Natural killer cell treated with Interleukin-12 subunit alpha and Interleukin-12 subunit beta and Interleukin-15 and Interleukin-18, amount 100 ng/mL, for 72 hours (primary cell): ENCODE data around the gene RBM20. TPM values are rescaled to one million over a fixed set of nuclear protein-coding genes. Genes with fewer than 3 reads are reported as not detected.
A peak's percentile ranks its signal among the peaks of the same experiment; 100 is the strongest.
"Not testable (repeated sequence)": the region's sequence is repeated elsewhere in the genome, so short reads cannot be mapped to it uniquely, and the experiment has no call there.

Experiments
- ATAC-seq, 2 donors: fragments of 150-1000 bp; cut with Tn5 transposase in 1 of 2; sonication (Bioruptor Pico), chemical (Tn5 transposase) in 1 of 2; 2 replicates each; pipeline ENCODE4 v1.10.0; 2021
- DNase-seq: peaks from one replicate; pipeline ENCODE4 v3.0.0; 2022; ENCODE audit warnings: low spot score
- H3K27ac Mint-ChIP-seq, 2 donors: 1 replicate in 1 of 2; 2 replicates in 1 of 2; pipeline ENCODE4 v1.8.0; 2022; ENCODE audit warnings: mixed read lengths in 2 of 2, mild to moderate bottlenecking in 1 of 2, moderate library complexity in 1 of 2
- H3K27me3 Mint-ChIP-seq, 2 donors: 1 replicate in 1 of 2; 2 replicates in 1 of 2; pipeline ENCODE4 v1.8.0; 2022; ENCODE audit warnings: mixed read lengths in 2 of 2
- H3K36me3 Mint-ChIP-seq: one replicate; pipeline ENCODE4 v1.8.0; 2022; ENCODE audit warnings: mixed read lengths
- H3K4me1 Mint-ChIP-seq, 2 donors: 1 replicate in 1 of 2; 2 replicates in 1 of 2; pipeline ENCODE4 v1.8.0; 2022; ENCODE audit warnings: low read depth in 2 of 2, mixed read lengths in 2 of 2, mild to moderate bottlenecking in 1 of 2
- H3K4me3 Mint-ChIP-seq: one replicate; pipeline ENCODE4 v1.8.0; 2022; ENCODE audit warnings: mixed read lengths
- H3K9me3 Mint-ChIP-seq: 2 replicates; pipeline ENCODE4 v1.8.0; 2022; ENCODE audit warnings: mixed read lengths
- total RNA-seq, 2 donors: library from RNA; stranded (reverse); gene quantifications; one replicate each; pipeline ENCODE4 v1.2.3, GENCODE V29; 2022

RBM20 gene
- total RNA-seq, 2 donors from 2014 or later: not detected

DNA sequence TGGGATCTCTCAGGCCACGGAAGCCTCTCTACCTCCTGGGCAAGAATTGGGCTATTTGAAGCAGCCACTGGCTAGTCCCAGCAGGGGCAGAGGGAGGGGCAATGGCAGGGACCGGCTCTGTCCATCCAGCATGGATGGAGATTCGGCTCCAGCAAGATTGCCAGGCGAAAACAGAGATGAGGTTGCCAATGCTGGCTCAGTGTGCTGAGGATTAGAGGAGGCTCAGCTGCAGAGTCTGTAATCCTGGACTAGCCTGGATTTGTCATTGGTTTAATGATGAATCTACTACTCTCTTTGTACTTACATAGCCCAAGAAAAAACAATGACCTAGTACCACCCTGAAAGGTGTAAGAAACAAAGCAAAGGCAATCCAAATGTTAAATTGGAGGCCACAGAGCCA is 115.4 kb downstream of the RBM20 start:
- H3K27me3 Mint-ChIP-seq: peaks cover 8 to 10% of the 10 kb centered on the region in 2 donors
- no peak overlapping the region for H3K27ac Mint-ChIP-seq
- H3K9me3 Mint-ChIP-seq: no peaks in the 10 kb centered on the region
- peaks cover 0 to 6% of the 10 kb centered on the region in 2 donors for H3K4me1 Mint-ChIP-seq
- DNase-seq (no peak), ATAC-seq (no peak)
- H3K36me3 Mint-ChIP-seq: no peaks in the 10 kb centered on the region
- H3K4me3 Mint-ChIP-seq: no peak overlapping the region

DNA sequence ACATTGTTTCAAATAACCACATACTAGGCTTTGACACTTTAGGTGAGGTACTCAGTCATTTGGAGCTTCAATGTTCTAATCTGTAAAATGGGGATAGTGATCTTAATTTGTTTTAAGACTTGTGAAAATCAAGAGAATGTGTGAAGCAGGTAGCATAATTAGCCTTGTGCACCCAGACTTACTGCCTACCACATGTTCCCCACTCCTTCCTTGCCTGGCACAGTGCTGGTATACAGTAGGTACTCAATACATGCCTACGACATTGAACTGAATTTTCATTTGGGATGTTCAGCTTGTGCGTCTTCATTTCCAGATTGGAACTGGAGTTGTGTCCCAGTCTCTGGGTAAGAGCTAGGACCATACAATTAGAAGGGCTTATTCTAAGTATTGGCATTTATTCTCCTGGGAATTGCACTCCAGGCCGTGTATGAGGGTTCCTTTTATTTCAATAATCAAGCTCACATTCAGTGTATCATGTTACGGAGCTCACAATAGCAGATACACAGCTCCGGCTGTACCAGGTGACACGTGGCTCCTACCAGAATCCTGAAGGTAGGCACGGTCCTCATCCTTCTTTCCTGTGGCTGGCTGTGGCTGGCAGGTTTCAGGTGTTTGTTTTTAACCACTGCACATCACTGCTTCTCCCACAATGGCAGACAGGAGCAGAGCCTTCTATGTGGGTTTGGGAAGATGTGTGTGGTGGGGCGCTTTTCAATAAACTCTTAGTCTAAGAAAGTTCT is 118.1 kb downstream of the RBM20 start:
- DNase-seq (no peak), ATAC-seq (no peak)
- Mint-ChIP-seq H3K27ac (no peak overlapping the region), H3K4me1 (peaks cover 0 to 10% of the 10 kb centered on the region in 2 donors), H3K9me3 (no peaks in the 10 kb centered on the region), H3K4me3 (no peak overlapping the region), H3K27me3 (peaks cover 11 to 17% of the 10 kb centered on the region in 2 donors), H3K36me3 (no peaks in the 10 kb centered on the region)

DNA sequence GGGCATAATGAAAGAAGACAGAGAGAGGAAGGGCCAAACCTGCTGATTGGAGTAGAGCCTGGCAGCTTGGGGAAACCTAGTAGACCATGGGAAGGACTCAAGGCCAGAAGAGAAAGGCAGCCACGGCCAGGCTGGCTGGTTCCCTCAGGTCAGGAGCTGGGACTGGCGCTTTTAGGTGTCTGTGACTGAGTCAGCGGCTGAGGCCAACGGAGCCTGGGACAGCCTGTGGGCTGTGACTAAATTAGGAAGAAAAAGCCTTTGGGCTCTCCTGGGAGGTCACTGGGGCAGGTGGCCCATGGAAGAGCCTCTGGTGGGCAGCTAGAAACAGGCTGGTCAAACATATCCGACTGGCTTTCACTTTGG is 118.7 kb downstream of the RBM20 start:
- no peak for DNase-seq
- Mint-ChIP-seq H3K27me3 (peaks cover 11 to 17% of the 10 kb centered on the region in 2 donors), H3K4me1 (peaks cover 0 to 10% of the 10 kb centered on the region in 2 donors), H3K27ac (no peak overlapping the region), H3K36me3 (no peaks in the 10 kb centered on the region), H3K9me3 (no peaks in the 10 kb centered on the region), H3K4me3 (no peak overlapping the region)
- no peak for ATAC-seq

- Mint-ChIP-seq H3K36me3 (no peaks in the 10 kb centered on the region), H3K9me3 (no peaks in the 10 kb centered on the region), H3K4me3 (no peak overlapping the region), H3K4me1 (peaks cover 0 to 10% of the 10 kb centered on the region in 2 donors), H3K27me3 (peaks cover 11 to 17% of the 10 kb centered on the region in 2 donors), H3K27ac (no peak overlapping the region)
- ATAC-seq (no peak), DNase-seq (no peak)
These were observed 120.2 kb downstream of the RBM20 start for GRCh38 chr10:110764378-110764777.

- H3K9me3 Mint-ChIP-seq: no peaks in the 10 kb centered on the region
- peak in 1 of 2 donors; percentile 43 for ATAC-seq
These were observed 120.8 kb downstream of the RBM20 start for GRCh38 chr10:110764793-110765512.

DNA sequence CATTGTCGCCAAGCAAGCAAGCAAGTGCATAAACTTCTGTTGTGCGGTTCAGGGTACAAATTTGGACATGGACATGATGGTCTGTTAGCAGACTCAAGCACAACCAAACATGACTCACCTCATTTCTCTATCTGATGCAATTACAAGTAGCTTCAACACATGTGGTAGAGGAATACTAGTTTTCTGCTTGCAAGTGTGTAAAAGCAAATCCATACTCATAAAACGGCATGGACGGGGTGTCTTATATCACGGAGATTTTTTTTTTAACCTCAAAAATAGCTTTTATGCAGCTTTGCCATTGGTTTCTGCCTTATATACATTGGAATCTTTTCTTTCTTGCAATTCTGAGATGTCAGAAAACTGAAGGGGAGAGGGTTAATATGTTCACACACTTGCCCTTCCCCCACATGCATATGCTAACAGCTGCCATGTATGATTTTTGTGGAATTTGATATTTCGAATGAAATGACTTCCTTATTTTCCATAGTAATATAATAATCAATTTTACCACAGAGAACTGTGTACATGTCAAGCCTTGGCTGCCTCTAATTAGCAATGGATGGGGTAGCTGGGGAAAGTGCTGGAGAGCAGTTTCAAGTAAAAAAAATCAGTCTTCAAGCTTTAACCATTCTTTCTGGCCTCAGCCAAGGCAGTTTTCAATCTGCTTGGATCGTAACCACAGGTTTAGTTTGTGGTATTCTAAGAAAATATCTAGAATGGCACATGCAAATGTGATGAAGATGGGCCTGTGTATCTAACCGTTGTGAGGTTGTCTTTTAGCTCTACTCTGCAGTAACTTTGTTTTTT is 121.6 kb downstream of the RBM20 start:
- H3K27me3 Mint-ChIP-seq: peaks cover 11 to 17% of the 10 kb centered on the region in 2 donors
- H3K4me3 Mint-ChIP-seq: peak overlapping the region; percentile 12
- H3K9me3 Mint-ChIP-seq: no peaks in the 10 kb centered on the region
- H3K27ac Mint-ChIP-seq: peak overlapping the region in 1 of 2 donors; percentile 30
- no peak for DNase-seq
- peak in 1 of 2 donors; percentile 73 for ATAC-seq
- peaks cover 0 to 10% of the 10 kb centered on the region in 2 donors for H3K4me1 Mint-ChIP-seq
- H3K36me3 Mint-ChIP-seq: no peaks in the 10 kb centered on the region

More at GRCh38 chr10:110764793-110765512, 120.8 kb downstream of the RBM20 start:
- Mint-ChIP-seq H3K36me3 (no peaks in the 10 kb centered on the region), H3K4me1 (peaks cover 0 to 10% of the 10 kb centered on the region in 2 donors), H3K27ac (peak overlapping the region in 1 of 2 donors; percentile 30), H3K27me3 (peaks cover 11 to 17% of the 10 kb centered on the region in 2 donors), H3K4me3 (peak overlapping the region; percentile 12)
- DNase-seq: no peak

GRCh38 chr10:110767601-110768000 is 123.5 kb downstream of the RBM20 start:
- H3K4me3 Mint-ChIP-seq, ATAC-seq: not testable (repeated sequence)

DNA sequence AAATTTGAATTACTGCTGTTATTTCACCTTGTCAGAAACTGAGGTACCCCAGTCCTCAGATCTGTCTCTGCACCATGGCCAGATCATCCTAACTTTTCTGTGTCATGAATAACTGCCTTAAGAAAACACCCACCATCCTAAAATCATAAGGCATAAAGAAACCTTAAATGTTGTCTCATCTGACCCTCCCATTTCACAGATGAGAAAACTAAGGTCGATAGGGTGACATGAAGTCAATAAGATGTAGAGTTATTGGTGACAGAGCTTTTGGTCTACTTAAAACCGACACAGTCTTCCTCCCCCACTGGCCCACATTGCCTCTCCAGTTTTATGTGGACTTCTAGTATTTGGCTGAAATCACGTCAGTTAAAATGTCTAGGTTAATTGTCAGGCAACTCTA is 126.1 kb downstream of the RBM20 start:
- Mint-ChIP-seq H3K9me3 (no peaks in the 10 kb centered on the region), H3K4me1 (peaks cover 13 to 22% of the 10 kb centered on the region in 2 donors), H3K27ac (no peak overlapping the region), H3K4me3 (no peak overlapping the region), H3K27me3 (peaks cover 2 to 3% of the 10 kb centered on the region in 2 donors), H3K36me3 (no peaks in the 10 kb centered on the region)
- ATAC-seq: no peak
- no peak for DNase-seq

More at GRCh38 chr10:110767601-110768000, 123.5 kb downstream of the RBM20 start:
- H3K36me3 Mint-ChIP-seq, H3K4me1 Mint-ChIP-seq, H3K9me3 Mint-ChIP-seq, H3K27ac Mint-ChIP-seq, DNase-seq: not testable (repeated sequence)
- peaks cover 12 to 17% of the 10 kb centered on the region in 2 donors for H3K27me3 Mint-ChIP-seq

DNA sequence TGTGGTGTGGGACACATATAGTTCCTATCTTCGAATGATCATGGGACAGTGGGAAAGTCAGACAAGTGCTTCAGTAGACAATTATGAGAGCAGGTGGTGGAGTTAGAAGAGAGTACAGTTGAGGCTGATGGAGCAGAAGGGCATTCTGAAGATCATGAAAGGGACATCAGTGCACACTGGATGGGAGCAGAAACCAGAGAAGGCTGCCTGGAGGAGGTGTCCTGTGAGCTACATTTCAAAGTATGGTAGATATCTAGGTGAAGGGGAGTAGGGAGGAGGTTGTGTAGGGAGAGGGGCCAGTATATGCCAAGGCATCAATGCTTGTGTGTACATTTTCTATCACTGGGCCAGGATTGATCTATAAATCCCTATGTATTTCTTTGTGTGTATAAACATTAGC is 127.3 kb downstream of the RBM20 start:
- no peak for ATAC-seq
- H3K27ac Mint-ChIP-seq: no peak overlapping the region
- H3K9me3 Mint-ChIP-seq: no peaks in the 10 kb centered on the region
- no peak overlapping the region for H3K4me3 Mint-ChIP-seq
- no peaks in the 10 kb centered on the region for H3K36me3 Mint-ChIP-seq
- peaks cover 0 to 3% of the 10 kb centered on the region in 2 donors for H3K27me3 Mint-ChIP-seq
- peaks cover 17 to 21% of the 10 kb centered on the region in 2 donors for H3K4me1 Mint-ChIP-seq
- DNase-seq: no peak

GRCh38 chr10:110771991-110772390 is 127.9 kb downstream of the RBM20 start:
- H3K27me3 Mint-ChIP-seq: peaks cover 0 to 4% of the 10 kb centered on the region in 2 donors
- DNase-seq (no peak), ATAC-seq (no peak)
- H3K36me3 Mint-ChIP-seq: no peaks in the 10 kb centered on the region
- no peak overlapping the region for H3K27ac Mint-ChIP-seq
- H3K4me3 Mint-ChIP-seq: no peak overlapping the region
- no peaks in the 10 kb centered on the region for H3K9me3 Mint-ChIP-seq
- peaks cover 17 to 21% of the 10 kb centered on the region in 2 donors for H3K4me1 Mint-ChIP-seq

DNA sequence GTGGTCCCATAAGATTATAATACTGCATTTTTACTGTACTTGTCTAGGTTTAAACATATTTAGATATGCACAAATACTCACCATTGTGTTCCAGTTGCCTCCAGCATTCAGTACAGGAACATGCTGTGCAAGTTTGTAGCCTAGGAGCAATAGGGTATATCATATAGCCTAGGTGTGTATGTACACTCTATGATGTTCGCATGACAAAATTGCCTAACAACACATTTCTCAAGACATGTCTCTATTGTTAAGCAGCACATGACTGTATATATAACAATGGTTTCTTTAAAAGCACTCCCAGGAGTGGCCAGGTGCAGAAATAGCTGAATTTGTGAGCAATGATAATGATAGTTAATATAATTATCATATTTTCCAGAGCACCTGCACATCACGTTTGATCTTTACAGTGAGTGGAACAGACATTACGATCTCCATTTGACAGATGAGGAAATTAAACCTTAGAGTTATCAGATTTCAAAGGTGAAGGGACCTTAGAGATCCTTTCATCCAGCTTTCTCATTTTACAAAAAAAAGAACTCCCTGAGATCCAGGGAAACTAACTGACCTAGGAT is 128.4 kb downstream of the RBM20 start:
- ATAC-seq (no peak), DNase-seq (no peak)
- Mint-ChIP-seq H3K27me3 (peaks cover 0 to 5% of the 10 kb centered on the region in 2 donors), H3K4me3 (no peak overlapping the region), H3K4me1 (peaks cover 17 to 21% of the 10 kb centered on the region in 2 donors), H3K27ac (peak overlapping the region in 1 of 2 donors; percentile 41), H3K9me3 (no peaks in the 10 kb centered on the region), H3K36me3 (no peaks in the 10 kb centered on the region)

- H3K9me3 Mint-ChIP-seq: no peaks in the 10 kb centered on the region
- ATAC-seq: no peak
- H3K4me1 Mint-ChIP-seq: peaks cover 17 to 21% of the 10 kb centered on the region in 2 donors
- peak overlapping the region; percentile 68 for H3K4me3 Mint-ChIP-seq
- DNase-seq: no peak
- H3K27me3 Mint-ChIP-seq: peaks cover 6 to 11% of the 10 kb centered on the region in 2 donors
- H3K27ac Mint-ChIP-seq: peak overlapping the region; percentile 34 to 75
- no peaks in the 10 kb centered on the region for H3K36me3 Mint-ChIP-seq
These were observed 129.5 kb downstream of the RBM20 start for GRCh38 chr10:110773693-110774068.
